ENCODE results near the gene GFOD1.

GFOD1 gene

GRCh38 chr6:13480631-13481501, 6.5 kb downstream of the GFOD1 start:
- no peak for TF ChIP-seq CTCF (conservative IDR thresholded peaks at IDR 0.05; ENCODE audit: control insufficient read depth, insufficient read depth, low read depth, low read length)
- no peak overlapping the region for H3K4me3 ChIP-seq (ENCODE audit: control insufficient read depth, low read depth, low read length)
- DNase-seq (ENCODE audit: low read depth) = no peak

DNA sequence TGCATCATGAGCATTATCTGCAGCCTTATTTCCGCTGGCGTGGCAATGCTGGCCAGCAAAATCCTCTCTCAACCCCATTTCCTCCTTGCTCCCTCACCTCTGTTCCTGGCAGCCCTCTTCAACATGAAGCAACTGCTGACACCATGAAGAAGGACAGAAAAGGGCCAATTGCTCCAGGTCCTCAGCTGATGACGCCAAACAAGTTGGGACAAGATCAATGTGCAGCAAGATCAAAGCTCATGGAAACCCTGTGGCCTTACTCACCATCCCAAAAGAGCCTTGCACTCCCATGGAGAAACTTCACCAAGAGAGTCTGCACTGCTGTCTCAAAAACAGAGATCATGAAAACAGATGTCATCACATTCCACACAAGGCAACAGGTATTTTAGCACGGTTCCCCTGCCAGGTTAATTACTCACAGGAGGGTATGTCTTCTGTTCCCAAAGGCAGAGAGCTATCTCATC, 7.4 kb downstream of the GFOD1 start:
- no peak overlapping the region for H3K4me3 ChIP-seq (ENCODE audit: control insufficient read depth, low read depth, low read length)
- no peak for DNase-seq (ENCODE audit: low read depth)
- TF ChIP-seq CTCF (conservative IDR thresholded peaks at IDR 0.05; ENCODE audit: control insufficient read depth, insufficient read depth, low read depth, low read length) = no peak

DNA sequence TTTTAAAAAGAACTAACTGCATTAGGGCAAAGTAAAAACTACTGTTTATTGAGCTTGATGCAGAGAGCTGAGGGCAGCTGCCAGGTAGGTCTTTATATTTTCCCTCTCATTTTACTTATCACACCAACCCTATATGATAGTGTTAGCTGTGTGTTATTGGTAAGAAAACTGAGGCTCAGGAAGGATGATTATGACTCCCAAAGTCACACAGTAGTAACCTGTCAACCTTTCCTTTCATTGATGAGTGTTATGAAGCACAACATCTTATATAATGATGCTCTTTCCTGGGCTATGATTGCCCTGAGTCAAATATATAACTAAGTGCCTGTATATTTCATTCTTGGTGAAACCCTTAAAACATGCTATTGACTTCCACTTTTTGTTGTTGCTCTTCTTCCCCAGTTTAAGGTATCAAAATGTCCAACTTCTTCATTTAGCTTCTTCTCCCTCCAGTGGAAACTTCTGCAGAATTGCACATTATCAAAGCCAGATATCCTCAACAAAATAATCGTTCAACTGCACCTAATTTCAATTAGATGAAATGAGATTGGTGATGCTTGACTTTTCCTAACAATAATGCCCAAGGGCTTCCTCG, 8.1 kb downstream of the GFOD1 start:
- DNase-seq (ENCODE audit: low read depth) = no peak
- no peak for TF ChIP-seq CTCF (conservative IDR thresholded peaks at IDR 0.05; ENCODE audit: control insufficient read depth, insufficient read depth, low read depth, low read length)
- no peak overlapping the region for H3K4me3 ChIP-seq (ENCODE audit: control insufficient read depth, low read depth, low read length)

- TF ChIP-seq CTCF (conservative IDR thresholded peaks at IDR 0.05; ENCODE audit: control insufficient read depth, insufficient read depth, low read depth, low read length) = no peak
- DNase-seq (ENCODE audit: low read depth) = no peak
- no peak overlapping the region for H3K4me3 ChIP-seq (ENCODE audit: control insufficient read depth, low read depth, low read length)
Measured at GRCh38 chr6:13478525-13478966, 8.9 kb downstream of the GFOD1 start.

DNA sequence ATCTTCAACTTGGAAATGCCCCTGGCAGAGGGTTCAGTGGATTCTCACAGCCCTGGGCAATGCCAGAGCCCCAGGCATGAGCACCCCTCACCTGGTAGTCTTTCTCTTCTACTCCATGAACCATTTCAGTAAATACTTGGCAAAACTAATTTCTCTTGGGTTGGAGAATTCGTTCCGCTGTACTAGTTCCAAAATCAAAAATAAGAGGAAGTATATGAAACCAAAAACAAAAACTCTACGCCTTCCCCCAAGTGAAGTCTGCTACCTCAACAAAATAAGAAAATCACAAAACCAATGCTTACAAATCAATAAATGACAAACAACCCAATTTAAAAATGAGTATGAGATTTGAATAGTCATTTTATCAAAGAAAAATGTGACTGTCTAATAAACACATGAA, 12.6 kb downstream of the GFOD1 start:
- no peak for DNase-seq (ENCODE audit: low read depth)
- H3K4me3 ChIP-seq (ENCODE audit: control insufficient read depth, low read depth, low read length) = no peak overlapping the region
- TF ChIP-seq CTCF (conservative IDR thresholded peaks at IDR 0.05; ENCODE audit: control insufficient read depth, insufficient read depth, low read depth, low read length) = no peak

- no peak overlapping the region for H3K4me3 ChIP-seq (ENCODE audit: control insufficient read depth, low read depth, low read length)
Measured at GRCh38 chr6:13474360-13474759, 13.0 kb downstream of the GFOD1 start.

More at GRCh38 chr6:13474360-13474759, 13.0 kb downstream of the GFOD1 start:
- DNase-seq (ENCODE audit: low read depth) = no peak
- TF ChIP-seq CTCF (conservative IDR thresholded peaks at IDR 0.05; ENCODE audit: control insufficient read depth, insufficient read depth, low read depth, low read length) = no peak

All from fibroblast of mammary gland (primary cell).